Left kidney (tissue), 2 donors: ENCODE results near the gene SAP30BP. TPM values are rescaled to one million over a fixed set of nuclear protein-coding genes. Genes with fewer than 3 reads are reported as not detected.

Experiments used
- DNase-seq: peaks from one replicate; pipeline ENCODE4 v3.0.0-alpha.2; 2013
- polyA plus RNA-seq: library from polyadenylated mRNA; unstranded; fragments of 120-200 nt; gene quantifications from one replicate; pipeline ENCODE4 v1.2.1, GENCODE V29; 2013; ENCODE audit not compliant: insufficient read length

The SAP30BP gene
- polyA plus RNA-seq, 1 donor, result 102 TPM

- peak; percentile 70 for DNase-seq
Observed at GRCh38 chr17:75645889-75646637, 21.1 kb upstream of the SAP30BP start.

- no peak for DNase-seq
Observed at GRCh38 chr17:75646638-75646992, 20.5 kb upstream of the SAP30BP start.

- no peak for DNase-seq
Observed at GRCh38 chr17:75647061-75647460, 20.1 kb upstream of the SAP30BP start.

- no peak for DNase-seq
Observed at GRCh38 chr17:75647921-75648320, 19.2 kb upstream of the SAP30BP start.

GRCh38 chr17:75649687-75650086, 17.5 kb upstream of the SAP30BP start:
- no peak for DNase-seq

DNA sequence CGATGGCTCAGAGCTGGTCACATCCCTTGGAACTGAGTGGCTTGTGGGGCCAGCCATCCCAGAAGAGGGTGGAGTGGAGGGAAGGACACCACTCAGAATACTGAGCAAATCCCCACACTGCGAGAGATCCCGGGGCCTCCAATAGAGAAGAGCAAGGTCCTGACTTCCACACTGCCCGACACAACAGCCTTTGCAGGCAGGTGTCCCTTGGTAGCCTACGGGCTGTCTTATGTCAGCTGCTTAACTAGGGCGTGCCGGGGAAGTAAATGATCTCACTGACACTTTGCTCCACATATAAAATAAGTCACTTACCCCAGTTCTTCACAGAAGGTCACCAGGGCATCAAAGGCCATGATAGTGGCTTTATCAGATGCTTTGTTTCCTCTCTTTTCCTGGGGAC, 16.3 kb upstream of the SAP30BP start:
- DNase-seq, result no peak

GRCh38 chr17:75652341-75652740, 14.8 kb upstream of the SAP30BP start:
- DNase-seq, result no peak

GRCh38 chr17:75652934-75653549, 14.1 kb upstream of the SAP30BP start:
- no peak for DNase-seq

- no peak for DNase-seq
Observed at GRCh38 chr17:75654176-75654575, 13.0 kb upstream of the SAP30BP start.

DNA sequence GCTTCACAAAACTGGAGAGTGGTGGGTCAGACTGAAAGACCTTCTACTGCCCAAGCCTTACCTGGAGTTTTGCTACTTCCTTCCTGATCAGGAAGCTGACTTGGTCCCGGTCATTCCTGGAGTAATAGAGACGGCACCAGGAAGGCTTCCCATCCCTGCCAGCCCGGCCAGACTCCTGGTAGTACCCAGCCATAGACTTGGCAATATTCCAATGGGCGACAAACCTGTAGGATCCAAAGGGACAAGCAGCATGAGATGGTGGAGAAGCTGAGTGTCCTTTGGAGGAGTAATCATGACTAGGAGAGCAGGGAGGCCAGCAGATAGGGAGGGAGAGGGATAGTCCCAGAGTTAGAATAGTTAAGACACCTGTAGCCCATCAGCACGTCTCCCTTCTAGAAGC, 8.9 kb upstream of the SAP30BP start:
- DNase-seq, result no peak

GRCh38 chr17:75661531-75661930, 5.6 kb upstream of the SAP30BP start:
- DNase-seq, result no peak

DNA sequence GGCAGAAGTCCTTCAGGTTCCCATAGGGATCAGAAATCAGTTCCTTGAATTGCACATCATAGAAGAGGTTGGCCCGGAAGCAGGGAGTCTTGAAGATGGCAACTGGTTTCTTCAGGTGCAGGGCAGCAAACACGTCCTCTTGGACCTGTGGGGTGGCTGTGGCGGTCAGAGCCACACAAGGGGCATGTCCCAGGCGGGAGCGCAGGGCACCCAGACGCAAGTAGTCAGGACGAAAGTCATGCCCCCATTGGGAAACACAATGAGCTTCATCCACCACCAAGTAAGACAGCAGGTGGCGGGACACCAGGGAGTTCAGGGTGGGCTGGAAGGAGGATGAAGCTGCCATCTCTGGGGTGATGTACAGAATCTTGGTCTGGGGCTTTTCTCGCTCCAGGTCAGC, 4.6 kb upstream of the SAP30BP start:
- DNase-seq, result no peak

- DNase-seq, result no peak
Observed at GRCh38 chr17:75664099-75664549, 3.0 kb upstream of the SAP30BP start.

GRCh38 chr17:75665981-75666380, 1.2 kb upstream of the SAP30BP start:
- DNase-seq, result no peak

- DNase-seq, result no peak
Observed at GRCh38 chr17:75667825-75668224, 687 bp downstream of the SAP30BP start.

DNA sequence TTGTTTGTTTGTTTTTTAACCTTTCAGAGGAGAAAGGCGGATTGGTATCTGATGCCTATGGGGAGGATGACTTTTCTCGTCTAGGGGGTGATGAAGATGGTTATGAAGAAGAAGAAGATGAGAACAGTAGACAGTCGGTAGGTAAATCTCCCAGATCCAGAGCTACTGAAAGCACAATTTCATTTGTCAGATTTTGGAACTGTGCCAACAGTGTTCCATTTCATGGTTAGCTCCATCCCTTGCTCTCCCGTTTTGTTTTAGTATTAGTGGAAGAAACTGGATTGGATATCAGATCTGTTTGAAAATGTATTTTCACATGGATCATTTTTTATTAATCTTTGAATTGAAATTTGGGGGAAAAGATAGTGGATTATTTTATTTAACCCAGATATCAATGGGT, 1.4 kb downstream of the SAP30BP start:
- DNase-seq, result no peak

DNA sequence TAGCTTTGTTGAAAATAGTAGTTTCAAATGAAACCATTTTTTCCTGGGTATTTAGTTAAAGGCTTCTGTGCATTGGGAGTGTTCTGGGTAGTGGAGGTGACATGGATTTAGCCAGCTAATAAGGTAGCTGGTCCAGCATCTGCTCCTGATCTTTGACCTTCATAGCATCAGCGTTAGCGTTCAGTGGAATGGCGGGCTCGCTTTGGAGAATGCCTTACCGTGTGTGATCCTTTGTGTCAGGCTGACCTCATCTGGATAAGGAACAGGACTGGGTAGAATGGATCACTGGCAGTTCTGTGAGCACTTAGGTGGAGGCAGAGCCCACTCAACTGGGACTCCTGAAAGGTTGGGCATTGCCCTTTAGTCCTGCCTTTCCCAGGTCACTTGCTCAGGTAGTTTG, 3.7 kb downstream of the SAP30BP start:
- no peak for DNase-seq

- DNase-seq, result no peak
Observed at GRCh38 chr17:75672011-75672410, 4.9 kb downstream of the SAP30BP start.

DNA sequence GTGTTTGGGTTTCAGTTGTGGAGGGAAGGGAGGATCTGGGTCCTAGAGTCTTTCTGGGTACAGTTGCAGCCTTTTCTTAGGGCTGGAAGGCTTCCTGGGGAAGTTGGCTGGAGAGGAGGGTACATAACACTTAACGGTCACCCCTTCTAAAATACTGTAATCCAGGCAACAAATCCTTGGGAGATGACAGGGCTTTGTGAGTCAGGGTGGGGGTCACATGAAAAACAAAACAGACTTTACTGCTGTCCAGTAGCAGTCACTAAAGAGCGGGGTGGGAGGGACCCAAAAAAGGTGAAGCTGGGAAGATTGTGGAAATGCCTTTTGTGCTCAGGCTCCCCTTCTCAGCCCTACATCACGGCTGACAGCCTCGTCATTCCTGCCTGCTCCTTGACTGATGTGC, 6.3 kb downstream of the SAP30BP start:
- no peak for DNase-seq

DNA sequence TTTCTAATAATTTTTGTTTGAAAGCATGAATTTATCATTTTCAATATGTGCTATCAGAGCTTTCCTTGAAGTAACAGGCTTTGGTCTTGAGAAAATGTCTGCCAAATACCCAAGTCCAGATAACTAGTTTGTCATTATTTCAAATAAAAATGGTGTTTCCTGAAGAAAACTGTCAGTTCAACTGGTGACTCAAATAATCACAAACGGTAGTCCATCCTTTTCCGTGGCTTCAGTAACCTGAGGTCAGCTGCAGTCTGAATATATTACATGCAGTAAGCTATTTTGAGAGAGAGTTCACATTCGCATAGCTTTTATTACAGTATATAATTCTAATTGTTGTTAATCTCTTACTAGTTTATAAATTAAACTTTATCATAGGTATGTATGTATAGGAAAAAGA, 9.3 kb downstream of the SAP30BP start:
- no peak for DNase-seq

- DNase-seq, result no peak
Observed at GRCh38 chr17:75679706-75680211, 12.6 kb downstream of the SAP30BP start.

- no peak for DNase-seq
Observed at GRCh38 chr17:75680431-75680830, 13.3 kb downstream of the SAP30BP start.

GRCh38 chr17:75681289-75681688, 14.2 kb downstream of the SAP30BP start:
- DNase-seq, result no peak

GRCh38 chr17:75683583-75683982, 16.4 kb downstream of the SAP30BP start:
- no peak for DNase-seq
